ENCODE data around the gene CALD1.

The CALD1 gene

GRCh38 chr7:134948736-134949135 is 169.3 kb downstream of the CALD1 start:
- no peaks in the 10 kb centered on the region for H3K79me2 ChIP-seq (ENCODE audit: insufficient read depth, low read length)
- no peaks in the 10 kb centered on the region for H3K36me3 ChIP-seq (ENCODE audit: insufficient read depth, low read length)
- no peaks in the 10 kb centered on the region for H3K4me1 ChIP-seq (ENCODE audit: insufficient read depth, low read length, poor library complexity, severe bottlenecking)
- TF ChIP-seq EZH2phosphoT487 (IDR thresholded peaks at IDR 0.05; ENCODE audit: borderline replicate concordance), result no peak
- TF ChIP-seq, protein P1, sequence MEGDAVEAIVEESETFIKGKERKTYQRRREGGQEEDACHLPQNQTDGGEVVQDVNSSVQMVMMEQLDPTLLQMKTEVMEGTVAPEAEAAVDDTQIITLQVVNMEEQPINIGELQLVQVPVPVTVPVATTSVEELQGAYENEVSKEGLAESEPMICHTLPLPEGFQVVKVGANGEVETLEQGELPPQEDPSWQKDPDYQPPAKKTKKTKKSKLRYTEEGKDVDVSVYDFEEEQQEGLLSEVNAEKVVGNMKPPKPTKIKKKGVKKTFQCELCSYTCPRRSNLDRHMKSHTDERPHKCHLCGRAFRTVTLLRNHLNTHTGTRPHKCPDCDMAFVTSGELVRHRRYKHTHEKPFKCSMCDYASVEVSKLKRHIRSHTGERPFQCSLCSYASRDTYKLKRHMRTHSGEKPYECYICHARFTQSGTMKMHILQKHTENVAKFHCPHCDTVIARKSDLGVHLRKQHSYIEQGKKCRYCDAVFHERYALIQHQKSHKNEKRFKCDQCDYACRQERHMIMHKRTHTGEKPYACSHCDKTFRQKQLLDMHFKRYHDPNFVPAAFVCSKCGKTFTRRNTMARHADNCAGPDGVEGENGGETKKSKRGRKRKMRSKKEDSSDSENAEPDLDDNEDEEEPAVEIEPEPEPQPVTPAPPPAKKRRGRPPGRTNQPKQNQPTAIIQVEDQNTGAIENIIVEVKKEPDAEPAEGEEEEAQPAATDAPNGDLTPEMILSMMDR (conservative IDR thresholded peaks at IDR 0.05; ENCODE audit: low read length), result no peak
- H3K9me3 ChIP-seq (ENCODE audit: insufficient read depth, low read depth, low read length), result no peaks in the 10 kb centered on the region
- no peak overlapping the region for H2AFZ ChIP-seq (ENCODE audit: low read length)
- no peak overlapping the region for H3K9ac ChIP-seq (ENCODE audit: low read depth, low read length, poor library complexity, severe bottlenecking)
- H3K4me2 ChIP-seq (ENCODE audit: low read depth, low read length, poor library complexity, severe bottlenecking), result no peak overlapping the region
- no peak overlapping the region for H3K4me3 ChIP-seq (ENCODE audit: low read length, poor library complexity, severe bottlenecking)
- no peaks in the 10 kb centered on the region for H3F3A ChIP-seq (ENCODE audit: low read depth)
- no peaks in the 10 kb centered on the region for H3K9me2 ChIP-seq (replicated peaks; ENCODE audit: low read depth, low read length)
- H4K20me1 ChIP-seq (ENCODE audit: insufficient read depth, low read length, poor library complexity, severe bottlenecking), result no peaks in the 10 kb centered on the region
- H3K27me3 ChIP-seq (ENCODE audit: insufficient read depth, low read length, poor library complexity, severe bottlenecking), result no peaks in the 10 kb centered on the region

- Histone ChIP-seq H3K36me3 (ENCODE audit: insufficient read depth, low read length) (no peaks in the 10 kb centered on the region), H3K4me2 (ENCODE audit: low read depth, low read length, poor library complexity, severe bottlenecking) (no peak overlapping the region), H2AFZ (ENCODE audit: low read length) (no peak overlapping the region), H3K9ac (ENCODE audit: low read depth, low read length, poor library complexity, severe bottlenecking) (no peak overlapping the region), H3K27me3 (ENCODE audit: insufficient read depth, low read length, poor library complexity, severe bottlenecking) (no peaks in the 10 kb centered on the region), H3K79me2 (ENCODE audit: insufficient read depth, low read length) (no peaks in the 10 kb centered on the region), H3K9me2 (replicated peaks; ENCODE audit: low read depth, low read length) (no peaks in the 10 kb centered on the region), H3K9me3 (ENCODE audit: insufficient read depth, low read depth, low read length) (no peaks in the 10 kb centered on the region), H4K20me1 (ENCODE audit: insufficient read depth, low read length, poor library complexity, severe bottlenecking) (no peaks in the 10 kb centered on the region), H3K4me1 (ENCODE audit: insufficient read depth, low read length, poor library complexity, severe bottlenecking) (no peaks in the 10 kb centered on the region), H3F3A (ENCODE audit: low read depth) (no peaks in the 10 kb centered on the region), H3K4me3 (ENCODE audit: low read length, poor library complexity, severe bottlenecking) (no peak overlapping the region)
- TF ChIP-seq, protein P1 (conservative IDR thresholded peaks at IDR 0.05; ENCODE audit: low read length), result no peak
- TF ChIP-seq EZH2phosphoT487 (IDR thresholded peaks at IDR 0.05; ENCODE audit: borderline replicate concordance), result no peak
These were observed 169.7 kb downstream of the CALD1 start for GRCh38 chr7:134949171-134949570.

DNA sequence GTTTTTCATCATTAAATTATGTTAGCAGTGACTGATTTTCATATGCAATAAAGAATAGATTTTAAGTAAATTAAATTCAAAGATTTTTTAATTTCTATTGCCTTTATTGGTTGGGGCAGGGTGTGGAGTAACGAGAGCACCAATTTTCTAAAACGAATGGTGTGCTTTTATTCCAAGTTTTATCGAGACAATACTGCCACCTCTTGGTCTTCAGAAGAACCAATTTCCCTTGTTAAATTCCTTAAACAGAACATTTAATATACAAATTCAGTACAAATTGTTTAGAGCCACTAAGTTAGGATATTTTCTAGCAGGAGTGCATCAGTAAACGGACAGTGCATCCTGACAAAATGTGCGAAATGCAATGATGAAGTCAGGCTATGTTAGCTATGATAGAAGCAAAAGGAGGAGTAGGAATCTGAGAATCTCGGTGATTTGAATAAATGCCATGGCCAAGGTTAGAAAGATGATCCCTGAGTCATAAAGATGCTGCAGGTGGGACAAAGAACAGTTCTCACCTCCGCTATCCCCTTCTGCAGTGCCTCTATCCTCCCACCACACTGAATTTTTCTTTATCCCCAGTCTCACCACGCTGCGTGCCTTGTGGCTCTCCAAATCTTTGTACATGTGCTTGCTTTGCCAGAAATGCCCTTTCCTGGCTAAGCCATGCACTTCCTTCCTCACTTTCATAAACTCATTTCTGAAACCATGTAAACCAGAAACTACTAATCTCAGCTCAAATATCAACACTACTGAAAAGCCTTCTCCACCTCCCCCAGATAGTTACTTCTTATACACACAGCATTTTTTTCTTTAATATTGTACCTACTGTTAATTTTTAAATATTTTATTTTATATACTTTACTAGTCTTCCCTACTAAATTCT is 175.0 kb downstream of the CALD1 start:
- Histone ChIP-seq H3K36me3 (ENCODE audit: insufficient read depth, low read length) (no peaks in the 10 kb centered on the region), H3K27me3 (ENCODE audit: insufficient read depth, low read length, poor library complexity, severe bottlenecking) (no peaks in the 10 kb centered on the region), H2AFZ (ENCODE audit: low read length) (no peak overlapping the region), H3K4me2 (ENCODE audit: low read depth, low read length, poor library complexity, severe bottlenecking) (no peak overlapping the region), H4K20me1 (ENCODE audit: insufficient read depth, low read length, poor library complexity, severe bottlenecking) (no peaks in the 10 kb centered on the region), H3K9ac (ENCODE audit: low read depth, low read length, poor library complexity, severe bottlenecking) (no peak overlapping the region), H3K9me3 (ENCODE audit: insufficient read depth, low read depth, low read length) (no peaks in the 10 kb centered on the region), H3K4me1 (ENCODE audit: insufficient read depth, low read length, poor library complexity, severe bottlenecking) (no peaks in the 10 kb centered on the region), H3F3A (ENCODE audit: low read depth) (no peaks in the 10 kb centered on the region), H3K4me3 (ENCODE audit: low read length, poor library complexity, severe bottlenecking) (no peak overlapping the region), H3K79me2 (ENCODE audit: insufficient read depth, low read length) (no peaks in the 10 kb centered on the region), H3K9me2 (replicated peaks; ENCODE audit: low read depth, low read length) (no peaks in the 10 kb centered on the region)
- TF ChIP-seq, protein P1 (conservative IDR thresholded peaks at IDR 0.05; ENCODE audit: low read length), result peak; percentile 71
- TF ChIP-seq EZH2phosphoT487 (IDR thresholded peaks at IDR 0.05; ENCODE audit: borderline replicate concordance), result no peak

Data from Loucy (cell line).